Memory B cell (primary cell): ENCODE results near the gene CLEC16A.
"Not testable (repeated sequence)": the region's sequence is repeated elsewhere in the genome, so short reads cannot be mapped to it uniquely, and the experiment has no call there.

Experiments
- ATAC-seq: fragments of 150-1000 bp; cut with Tn5 transposase; 2 replicates; pipeline ENCODE4 v1.10.0; 2021; ENCODE audit warnings: low read depth, mild to moderate bottlenecking, moderate library complexity
- DNase-seq, 2 donors: peaks; one replicate each; pipeline ENCODE4 v3.0.0; 2022; ENCODE audit warnings: low spot score in 2 of 2
- H3K27ac Mint-ChIP-seq: one replicate; pipeline ENCODE4 v1.8.0; 2022; ENCODE audit warnings: mild to moderate bottlenecking, moderate library complexity, mixed read lengths
- H3K27me3 Mint-ChIP-seq: one replicate; pipeline ENCODE4 v1.8.0; 2022; ENCODE audit warnings: mixed read lengths
- H3K36me3 Mint-ChIP-seq: one replicate; pipeline ENCODE4 v1.8.0; 2022; ENCODE audit warnings: mild to moderate bottlenecking, mixed read lengths
- H3K4me1 Mint-ChIP-seq: one replicate; pipeline ENCODE4 v1.8.0; 2022; ENCODE audit warnings: mixed read lengths
- H3K4me3 Mint-ChIP-seq: one replicate; pipeline ENCODE4 v1.8.0; 2022; ENCODE audit warnings: mild to moderate bottlenecking, moderate library complexity, mixed read lengths
- H3K9me3 Mint-ChIP-seq: one replicate; pipeline ENCODE4 v1.8.0; 2022; ENCODE audit warnings: mixed read lengths

The CLEC16A gene

GRCh38 chr16:11212798-11213196 lies 268.4 kb downstream of the CLEC16A start:
- H3K9me3 Mint-ChIP-seq = peaks cover 2% of the 10 kb centered on the region

DNA sequence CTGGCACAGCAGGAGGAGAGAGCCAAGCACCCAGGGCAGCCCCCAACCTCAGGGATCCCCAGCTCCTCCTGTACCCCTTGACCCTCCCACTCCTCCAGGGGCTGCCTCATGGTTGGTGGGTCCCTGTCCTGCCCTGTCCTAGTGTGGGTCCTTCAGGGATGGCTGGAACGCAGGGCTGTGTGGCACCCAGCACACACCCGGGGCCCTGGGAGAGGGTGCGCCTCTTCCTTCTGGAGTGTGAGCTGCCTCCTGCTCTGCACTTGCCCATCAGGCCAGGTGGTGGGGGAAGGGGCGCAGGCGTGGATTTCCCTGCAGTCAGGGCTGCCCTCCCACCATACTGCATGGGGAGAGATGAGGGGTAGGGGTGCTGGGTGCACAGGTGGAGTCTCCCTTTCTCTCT lies 269.0 kb downstream of the CLEC16A start:
- ATAC-seq (no peak), DNase-seq (no peak)
- peaks cover 17% of the 10 kb centered on the region for H3K27me3 Mint-ChIP-seq
- peaks cover 2% of the 10 kb centered on the region for H3K36me3 Mint-ChIP-seq
- peaks cover 10% of the 10 kb centered on the region for H3K4me1 Mint-ChIP-seq
- no peak overlapping the region for H3K27ac Mint-ChIP-seq
- peaks cover 2% of the 10 kb centered on the region for H3K9me3 Mint-ChIP-seq
- no peak overlapping the region for H3K4me3 Mint-ChIP-seq

More at GRCh38 chr16:11212798-11213196, 268.4 kb downstream of the CLEC16A start:
- Mint-ChIP-seq H3K36me3 (peaks cover 2% of the 10 kb centered on the region), H3K4me3 (no peak overlapping the region), H3K27me3 (peaks cover 21% of the 10 kb centered on the region), H3K4me1 (peaks cover 10% of the 10 kb centered on the region), H3K27ac (no peak overlapping the region)
- no peak for DNase-seq
- peak; percentile 26 for ATAC-seq

GRCh38 chr16:11213799-11214198 lies 269.4 kb downstream of the CLEC16A start:
- H3K9me3 Mint-ChIP-seq = peaks cover 2% of the 10 kb centered on the region
- H3K27ac Mint-ChIP-seq = no peak overlapping the region
- H3K36me3 Mint-ChIP-seq = peaks cover 2% of the 10 kb centered on the region
- ATAC-seq (no peak), DNase-seq (no peak)
- H3K4me3 Mint-ChIP-seq = no peak overlapping the region
- H3K4me1 Mint-ChIP-seq = peaks cover 12% of the 10 kb centered on the region
- peaks cover 15% of the 10 kb centered on the region for H3K27me3 Mint-ChIP-seq

GRCh38 chr16:11215935-11216556 lies 271.7 kb downstream of the CLEC16A start:
- H3K4me3 Mint-ChIP-seq = no peak overlapping the region
- H3K4me1 Mint-ChIP-seq = peaks cover 16% of the 10 kb centered on the region
- H3K9me3 Mint-ChIP-seq = peaks cover 2% of the 10 kb centered on the region
- H3K27ac Mint-ChIP-seq = no peak overlapping the region
- peaks cover 2% of the 10 kb centered on the region for H3K36me3 Mint-ChIP-seq
- ATAC-seq (no peak), DNase-seq (no peak)
- peaks cover 13% of the 10 kb centered on the region for H3K27me3 Mint-ChIP-seq

GRCh38 chr16:11217651-11218603 lies 273.6 kb downstream of the CLEC16A start:
- Mint-ChIP-seq H3K9me3 (peaks cover 2% of the 10 kb centered on the region), H3K36me3 (peaks cover 2% of the 10 kb centered on the region), H3K4me1 (peaks cover 11% of the 10 kb centered on the region), H3K4me3 (no peak overlapping the region), H3K27ac (no peak overlapping the region), H3K27me3 (no peaks in the 10 kb centered on the region)
- ATAC-seq = no peak
- no peak for DNase-seq

- Mint-ChIP-seq H3K27ac (no peak overlapping the region), H3K9me3 (peaks cover 2% of the 10 kb centered on the region), H3K36me3 (peaks cover 2% of the 10 kb centered on the region), H3K4me3 (no peak overlapping the region), H3K4me1 (peaks cover 8% of the 10 kb centered on the region), H3K27me3 (no peaks in the 10 kb centered on the region)
- no peak for DNase-seq
- no peak for ATAC-seq
Measured at GRCh38 chr16:11218604-11218962, 274.2 kb downstream of the CLEC16A start.

- Mint-ChIP-seq H3K27me3 (no peaks in the 10 kb centered on the region), H3K27ac (no peak overlapping the region), H3K4me3 (no peak overlapping the region), H3K9me3 (peaks cover 2% of the 10 kb centered on the region), H3K36me3 (peaks cover 2% of the 10 kb centered on the region), H3K4me1 (peaks cover 11% of the 10 kb centered on the region)
- ATAC-seq (no peak), DNase-seq (no peak)
Measured at GRCh38 chr16:11219178-11219577, 274.8 kb downstream of the CLEC16A start.

- not testable (repeated sequence) for H3K27ac Mint-ChIP-seq
- H3K4me1 Mint-ChIP-seq = peaks cover 23% of the 10 kb centered on the region
Measured at GRCh38 chr16:11220507-11220906, 276.1 kb downstream of the CLEC16A start.

GRCh38 chr16:11224096-11224893 lies 279.9 kb downstream of the CLEC16A start:
- Mint-ChIP-seq H3K9me3 (no peaks in the 10 kb centered on the region), H3K27ac (peak overlapping the region; percentile 89), H3K36me3 (no peaks in the 10 kb centered on the region), H3K4me1 (peaks cover 29% of the 10 kb centered on the region), H3K27me3 (no peaks in the 10 kb centered on the region), H3K4me3 (peak overlapping the region; percentile 86)
- DNase-seq (peak in 1 of 2 donors; percentile 33), ATAC-seq (peak; percentile 47)

More at GRCh38 chr16:11220507-11220906, 276.1 kb downstream of the CLEC16A start:
- H3K27me3 Mint-ChIP-seq, DNase-seq, H3K4me3 Mint-ChIP-seq, H3K9me3 Mint-ChIP-seq, H3K36me3 Mint-ChIP-seq, ATAC-seq: not testable (repeated sequence)

- Mint-ChIP-seq H3K4me1 (peaks cover 27% of the 10 kb centered on the region), H3K27me3 (no peaks in the 10 kb centered on the region), H3K4me3 (peak overlapping the region; percentile 86), H3K27ac (peak overlapping the region; percentile 89), H3K36me3 (no peaks in the 10 kb centered on the region), H3K9me3 (no peaks in the 10 kb centered on the region)
- peak; percentile 91 for ATAC-seq
- peak; percentile 63 to 70 for DNase-seq
Measured at GRCh38 chr16:11224894-11225676, 280.7 kb downstream of the CLEC16A start.

- no peaks in the 10 kb centered on the region for H3K27me3 Mint-ChIP-seq
- no peak for DNase-seq
- H3K4me1 Mint-ChIP-seq = peaks cover 26% of the 10 kb centered on the region
- H3K9me3 Mint-ChIP-seq = no peaks in the 10 kb centered on the region
- no peaks in the 10 kb centered on the region for H3K36me3 Mint-ChIP-seq
- peak overlapping the region; percentile 89 for H3K27ac Mint-ChIP-seq
- ATAC-seq = no peak
- H3K4me3 Mint-ChIP-seq = peak overlapping the region; percentile 86
Measured at GRCh38 chr16:11225677-11226549, 281.5 kb downstream of the CLEC16A start.

- H3K4me1 Mint-ChIP-seq = peaks cover 34% of the 10 kb centered on the region
- ATAC-seq = no peak
Measured at GRCh38 chr16:11229432-11229831, 285.1 kb downstream of the CLEC16A start.

More at GRCh38 chr16:11229432-11229831, 285.1 kb downstream of the CLEC16A start:
- Mint-ChIP-seq H3K4me3 (no peak overlapping the region), H3K9me3 (no peaks in the 10 kb centered on the region), H3K27ac (no peak overlapping the region), H3K36me3 (no peaks in the 10 kb centered on the region), H3K27me3 (no peaks in the 10 kb centered on the region)
- DNase-seq = no peak
